ENCODE data around the gene ZC3H15.

ZC3H15 gene

GRCh38 chr2:186477790-186478189 lies 8.3 kb upstream of the ZC3H15 start:
- no peak for DNase-seq (ENCODE audit: low read depth)
- no peak overlapping the region for H3K4me3 ChIP-seq (ENCODE audit: low read depth, low read length)
- TF ChIP-seq CTCF (conservative IDR thresholded peaks at IDR 0.05; ENCODE audit: low read depth, low read length), result no peak

DNA sequence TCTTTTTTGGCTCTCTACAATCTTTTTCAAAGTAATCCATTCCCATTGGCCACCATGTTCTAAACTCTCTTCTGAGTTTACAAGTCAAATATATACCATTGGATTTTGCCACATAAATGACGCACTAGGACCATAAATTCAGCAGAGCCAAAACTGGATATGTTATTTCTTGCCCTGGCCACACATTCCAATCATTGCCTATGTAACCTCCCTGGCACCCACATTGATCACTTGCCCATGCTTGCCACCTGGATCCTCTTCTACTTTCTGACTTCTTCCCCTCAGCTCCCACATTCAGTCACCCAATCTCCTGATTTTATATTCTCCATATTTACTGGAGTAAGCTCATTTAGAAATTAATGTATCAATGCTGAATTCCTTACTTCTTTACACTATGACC lies 5.1 kb upstream of the ZC3H15 start:
- no peak for TF ChIP-seq CTCF (conservative IDR thresholded peaks at IDR 0.05; ENCODE audit: low read depth, low read length)
- no peak overlapping the region for H3K4me3 ChIP-seq (ENCODE audit: low read depth, low read length)
- no peak for DNase-seq (ENCODE audit: low read depth)

DNA sequence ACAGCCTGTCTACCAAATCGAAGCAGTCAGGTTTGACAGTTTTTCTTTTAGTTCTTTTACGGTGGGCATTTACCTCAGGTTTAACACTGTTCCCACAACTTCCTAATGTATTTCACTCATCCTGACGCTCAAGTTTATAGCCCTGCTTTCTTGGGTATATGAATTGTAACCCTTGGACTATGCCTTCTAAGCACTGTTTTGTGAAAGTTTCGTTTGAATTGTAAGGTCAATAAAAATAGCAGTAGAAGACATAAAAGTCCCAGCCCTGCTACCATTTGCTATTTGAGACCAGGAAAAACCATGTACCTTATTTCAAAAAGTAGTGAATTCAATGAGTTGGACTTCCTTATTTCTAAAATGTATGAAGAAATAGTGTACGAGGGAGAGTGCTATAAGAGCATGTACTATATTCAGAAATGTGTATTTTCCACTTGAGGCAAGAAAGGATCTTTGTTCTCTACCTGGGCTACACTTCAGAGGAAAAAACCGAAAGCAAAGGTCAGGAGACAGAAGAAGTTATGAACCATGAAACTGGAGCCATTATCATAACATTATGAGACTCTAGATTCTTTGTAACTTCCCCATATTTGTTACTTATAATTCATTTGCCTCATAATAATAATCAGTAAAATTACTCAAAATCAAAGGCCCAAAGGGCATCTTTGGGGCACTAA lies 1.9 kb upstream of the ZC3H15 start:
- no peak overlapping the region for H3K4me3 ChIP-seq (ENCODE audit: low read depth, low read length)
- TF ChIP-seq CTCF (conservative IDR thresholded peaks at IDR 0.05; ENCODE audit: low read depth, low read length), result no peak
- no peak for DNase-seq (ENCODE audit: low read depth)

DNA sequence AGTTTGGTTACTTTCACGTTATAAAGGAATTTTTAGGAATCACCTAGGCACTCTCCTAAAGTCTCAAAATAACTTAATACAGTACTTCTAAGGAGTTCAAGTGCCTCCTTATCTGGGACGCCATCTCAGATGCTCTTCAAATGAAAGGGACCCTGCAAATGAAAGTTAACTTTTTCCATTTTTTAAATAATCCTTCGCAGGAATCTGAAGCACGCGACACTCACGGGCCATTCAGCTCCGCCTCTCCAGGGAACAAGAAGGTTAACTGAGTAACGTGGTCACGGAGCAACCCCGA lies 537 bp upstream of the ZC3H15 start:
- H3K4me3 ChIP-seq (ENCODE audit: low read depth, low read length), result peak overlapping the region; percentile 87
- no peak for DNase-seq (ENCODE audit: low read depth)
- TF ChIP-seq CTCF (conservative IDR thresholded peaks at IDR 0.05; ENCODE audit: low read depth, low read length), result no peak

- no peak for TF ChIP-seq CTCF (conservative IDR thresholded peaks at IDR 0.05; ENCODE audit: low read depth, low read length)
- H3K4me3 ChIP-seq (ENCODE audit: low read depth, low read length), result peak overlapping the region; percentile 87
- DNase-seq (ENCODE audit: low read depth), result peak; percentile 53
Observed at GRCh38 chr2:186486651-186487647, 889 bp downstream of the ZC3H15 start.

GRCh38 chr2:186493564-186494085 lies 7.6 kb downstream of the ZC3H15 start:
- DNase-seq (ENCODE audit: low read depth), result no peak
- TF ChIP-seq CTCF (conservative IDR thresholded peaks at IDR 0.05; ENCODE audit: low read depth, low read length), result no peak
- no peak overlapping the region for H3K4me3 ChIP-seq (ENCODE audit: low read depth, low read length)
